Nephron (organoid): ENCODE measurements around the gene DNM2.
"Not testable (repeated sequence)": the region's sequence is repeated elsewhere in the genome, so short reads cannot be mapped to it uniquely, and the experiment has no call there.

Experiments
- H3K27ac Mint-ChIP-seq, 3 experiments: 2 replicates each; pipeline ENCODE4 v1.8.0; 2020; ENCODE audit warnings: mixed read lengths in 3 of 3, mild to moderate bottlenecking in 2 of 3, moderate library complexity in 1 of 3
- H3K27me3 Mint-ChIP-seq: 2 replicates; pipeline ENCODE4 v1.8.0; 2021; ENCODE audit warnings: low read depth, mild to moderate bottlenecking, moderate library complexity, mixed read lengths
- H3K36me3 Mint-ChIP-seq: 2 replicates; pipeline ENCODE4 v1.8.0; 2020; ENCODE audit warnings: low read depth, mixed read lengths
- H3K4me1 Mint-ChIP-seq: 2 replicates; pipeline ENCODE4 v1.8.0; 2020; ENCODE audit warnings: mixed read lengths
- H3K4me3 Mint-ChIP-seq, 3 experiments: 2 replicates each; pipeline ENCODE4 v1.8.0; 2020; ENCODE audit warnings: mild to moderate bottlenecking in 3 of 3, mixed read lengths in 3 of 3, moderate library complexity in 2 of 3
- H3K9me3 Mint-ChIP-seq: 2 replicates; pipeline ENCODE4 v1.8.0; 2020; ENCODE audit warnings: mixed read lengths
- TF ChIP-seq, protein P1 (sequence below), 3 experiments: fragments of 200-600 bp; sonication (generic); IDR thresholded peaks; one replicate each; pipeline ENCODE4 v1.5.0; 2021; ENCODE audit warnings: antibody characterized with exemption in 3 of 3; ENCODE audit not compliant: unreplicated experiment in 3 of 3

DNM2 gene

GRCh38 chr19:10744253-10744798, 26.4 kb downstream of the DNM2 start:
- Mint-ChIP-seq H3K4me1 (peaks cover 8% of the 10 kb centered on the region), H3K27ac (peak overlapping the region; percentile 37 to 89 (median 75)), H3K9me3 (peaks cover 16% of the 10 kb centered on the region), H3K4me3 (peak overlapping the region in 1 of 3 experiments; percentile 11), H3K27me3 (no peaks in the 10 kb centered on the region), H3K36me3 (peaks cover 20% of the 10 kb centered on the region)
- TF ChIP-seq, protein P1, sequence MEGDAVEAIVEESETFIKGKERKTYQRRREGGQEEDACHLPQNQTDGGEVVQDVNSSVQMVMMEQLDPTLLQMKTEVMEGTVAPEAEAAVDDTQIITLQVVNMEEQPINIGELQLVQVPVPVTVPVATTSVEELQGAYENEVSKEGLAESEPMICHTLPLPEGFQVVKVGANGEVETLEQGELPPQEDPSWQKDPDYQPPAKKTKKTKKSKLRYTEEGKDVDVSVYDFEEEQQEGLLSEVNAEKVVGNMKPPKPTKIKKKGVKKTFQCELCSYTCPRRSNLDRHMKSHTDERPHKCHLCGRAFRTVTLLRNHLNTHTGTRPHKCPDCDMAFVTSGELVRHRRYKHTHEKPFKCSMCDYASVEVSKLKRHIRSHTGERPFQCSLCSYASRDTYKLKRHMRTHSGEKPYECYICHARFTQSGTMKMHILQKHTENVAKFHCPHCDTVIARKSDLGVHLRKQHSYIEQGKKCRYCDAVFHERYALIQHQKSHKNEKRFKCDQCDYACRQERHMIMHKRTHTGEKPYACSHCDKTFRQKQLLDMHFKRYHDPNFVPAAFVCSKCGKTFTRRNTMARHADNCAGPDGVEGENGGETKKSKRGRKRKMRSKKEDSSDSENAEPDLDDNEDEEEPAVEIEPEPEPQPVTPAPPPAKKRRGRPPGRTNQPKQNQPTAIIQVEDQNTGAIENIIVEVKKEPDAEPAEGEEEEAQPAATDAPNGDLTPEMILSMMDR (IDR thresholded peaks at IDR 0.05; ENCODE audit: unreplicated experiment in 3 of 3): no peak

DNA sequence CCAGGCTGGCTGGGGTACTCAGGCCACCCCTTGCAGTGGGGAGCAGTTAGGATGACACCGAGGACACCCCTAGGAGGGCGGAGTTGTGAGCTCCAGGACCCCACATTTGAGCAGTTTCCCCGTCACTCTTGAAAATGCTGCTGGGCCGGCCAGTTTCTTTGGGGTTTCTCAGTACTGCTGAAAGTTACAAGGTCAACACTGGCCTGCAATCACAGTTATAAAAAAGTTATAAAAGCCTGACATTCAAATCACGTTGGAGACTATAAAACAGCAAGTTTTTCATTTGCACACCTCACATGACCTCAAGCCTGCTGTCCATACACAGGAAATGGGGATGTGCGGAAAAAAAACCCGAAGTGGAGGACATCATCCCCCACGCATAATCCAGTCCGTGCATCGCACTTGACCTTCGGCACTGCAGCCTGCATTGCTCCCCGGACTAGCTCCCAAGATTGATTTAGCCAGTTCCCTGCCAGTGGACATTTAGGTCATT, 27.0 kb downstream of the DNM2 start:
- TF ChIP-seq, protein P1 (IDR thresholded peaks at IDR 0.05; ENCODE audit: unreplicated experiment in 3 of 3): no peak
- H3K27me3 Mint-ChIP-seq: no peaks in the 10 kb centered on the region
- peaks cover 14% of the 10 kb centered on the region for H3K9me3 Mint-ChIP-seq
- no peak overlapping the region for H3K4me3 Mint-ChIP-seq
- peaks cover 8% of the 10 kb centered on the region for H3K4me1 Mint-ChIP-seq
- peaks cover 18% of the 10 kb centered on the region for H3K36me3 Mint-ChIP-seq
- H3K27ac Mint-ChIP-seq: peak overlapping the region; percentile 37 to 89 (median 75)

GRCh38 chr19:10746437-10746836, 28.6 kb downstream of the DNM2 start:
- not testable (repeated sequence) for H3K27ac Mint-ChIP-seq, H3K36me3 Mint-ChIP-seq, H3K9me3 Mint-ChIP-seq, H3K4me1 Mint-ChIP-seq, H3K27me3 Mint-ChIP-seq, H3K4me3 Mint-ChIP-seq

GRCh38 chr19:10747271-10747670, 29.4 kb downstream of the DNM2 start:
- Mint-ChIP-seq H3K9me3 (no peaks in the 10 kb centered on the region), H3K36me3 (no peaks in the 10 kb centered on the region), H3K27ac (no peak overlapping the region), H3K27me3 (no peaks in the 10 kb centered on the region), H3K4me3 (no peak overlapping the region), H3K4me1 (peaks cover 8% of the 10 kb centered on the region)
- TF ChIP-seq, protein P1 (IDR thresholded peaks at IDR 0.05; ENCODE audit: unreplicated experiment in 3 of 3): no peak

GRCh38 chr19:10747674-10748073, 29.8 kb downstream of the DNM2 start:
- no peaks in the 10 kb centered on the region for H3K36me3 Mint-ChIP-seq
- H3K27me3 Mint-ChIP-seq: no peaks in the 10 kb centered on the region
- TF ChIP-seq, protein P1 (IDR thresholded peaks at IDR 0.05; ENCODE audit: unreplicated experiment in 3 of 3): no peak
- peak overlapping the region in 1 of 3 experiments; percentile 8 for H3K27ac Mint-ChIP-seq
- peaks cover 8% of the 10 kb centered on the region for H3K4me1 Mint-ChIP-seq
- H3K9me3 Mint-ChIP-seq: no peaks in the 10 kb centered on the region
- no peak overlapping the region for H3K4me3 Mint-ChIP-seq

- peak overlapping the region in 1 of 3 experiments; percentile 8 for H3K27ac Mint-ChIP-seq
- H3K27me3 Mint-ChIP-seq: no peaks in the 10 kb centered on the region
- H3K9me3 Mint-ChIP-seq: no peaks in the 10 kb centered on the region
- no peaks in the 10 kb centered on the region for H3K36me3 Mint-ChIP-seq
- H3K4me1 Mint-ChIP-seq: peaks cover 8% of the 10 kb centered on the region
- H3K4me3 Mint-ChIP-seq: no peak overlapping the region
- TF ChIP-seq, protein P1 (IDR thresholded peaks at IDR 0.05; ENCODE audit: unreplicated experiment in 3 of 3): no peak
Observed at GRCh38 chr19:10748195-10748926, 30.5 kb downstream of the DNM2 start.
